CD4-positive, alpha-beta T cell treated with Interleukin-15 for 4 hours (primary cell): ENCODE measurements around the gene CLMN.

Experiments used
- DNase-seq: peaks from one replicate; pipeline ENCODE4 v3.0.0-alpha.2; 2020; ENCODE audit warnings: low spot score

The CLMN gene

GRCh38 chr14:95240859-95241813 is 78.6 kb downstream of the CLMN start:
- DNase-seq, result no peak

GRCh38 chr14:95238487-95239298 is 81.0 kb downstream of the CLMN start:
- DNase-seq, result no peak

- DNase-seq, result no peak
Observed at GRCh38 chr14:95237958-95238340, 81.8 kb downstream of the CLMN start.

- no peak for DNase-seq
Observed at GRCh38 chr14:95237121-95237957, 82.4 kb downstream of the CLMN start.

GRCh38 chr14:95236221-95236620 is 83.5 kb downstream of the CLMN start:
- no peak for DNase-seq

- DNase-seq, result no peak
Observed at GRCh38 chr14:95235767-95236166, 83.9 kb downstream of the CLMN start.

GRCh38 chr14:95235351-95235750 is 84.4 kb downstream of the CLMN start:
- DNase-seq, result no peak

- no peak for DNase-seq
Observed at GRCh38 chr14:95234426-95234825, 85.3 kb downstream of the CLMN start.

- DNase-seq, result no peak
Observed at GRCh38 chr14:95233702-95234241, 85.9 kb downstream of the CLMN start.

GRCh38 chr14:95232894-95233584 is 86.7 kb downstream of the CLMN start:
- DNase-seq, result no peak

GRCh38 chr14:95231966-95232633 is 87.6 kb downstream of the CLMN start:
- no peak for DNase-seq

- DNase-seq, result no peak
Observed at GRCh38 chr14:95229749-95230148, 90.0 kb downstream of the CLMN start.

GRCh38 chr14:95228240-95228639 is 91.5 kb downstream of the CLMN start:
- no peak for DNase-seq

- DNase-seq, result no peak
Observed at GRCh38 chr14:95227279-95227860, 92.3 kb downstream of the CLMN start.

GRCh38 chr14:95226801-95227200 is 92.9 kb downstream of the CLMN start:
- no peak for DNase-seq

GRCh38 chr14:95225251-95225887 is 94.3 kb downstream of the CLMN start:
- DNase-seq, result no peak

GRCh38 chr14:95222870-95223398 is 96.8 kb downstream of the CLMN start:
- DNase-seq, result no peak

GRCh38 chr14:95222151-95222631 is 97.5 kb downstream of the CLMN start:
- DNase-seq, result no peak

GRCh38 chr14:95221531-95221930 is 98.2 kb downstream of the CLMN start:
- DNase-seq, result no peak
